WTC11 (cell line): ENCODE data around the gene EDN3. TPM values are rescaled to one million over a fixed set of nuclear protein-coding genes. Genes with fewer than 3 reads are reported as not detected.

Experiments
- ATAC-seq: fragments of 200-7000 bp; cut with Tn5 transposase; 2 replicates; pipeline ENCODE4 v1.10.0; 2021; ENCODE audit warnings: mild to moderate bottlenecking, moderate library complexity
- CTCF ChIA-PET: fragments of 300-600 bp; sonication (Branson Sonifier 250); formaldehyde crosslinking; loops from one replicate; lab custom pipeline; 2021; ENCODE audit warnings: antibody characterized with exemption; lab: Charles Lee
- POLR2A ChIA-PET: fragments of 350-600 bp; sonication (Branson Sonifier 250); formaldehyde crosslinking; loops from one replicate; lab custom pipeline; 2021; ENCODE audit warnings: antibody characterized with exemption; lab: Charles Lee
- DNase-seq: peaks from one replicate; pipeline ENCODE4 v3.0.0; 2021; ENCODE audit warnings: low spot score
- H3K27ac Mint-ChIP-seq: 2 replicates; pipeline ENCODE4 v1.8.0; 2021; ENCODE audit warnings: mixed read lengths
- H3K27me3 Mint-ChIP-seq: 2 replicates; pipeline ENCODE4 v1.8.0; 2021; ENCODE audit warnings: low read depth, mild to moderate bottlenecking, moderate library complexity, mixed read lengths
- H3K36me3 Mint-ChIP-seq: 2 replicates; pipeline ENCODE4 v1.8.0; 2021; ENCODE audit warnings: mixed read lengths
- H3K4me1 Mint-ChIP-seq: 2 replicates; pipeline ENCODE4 v1.8.0; 2022; ENCODE audit warnings: mixed read lengths
- H3K4me3 Mint-ChIP-seq: 2 replicates; pipeline ENCODE4 v1.8.0; 2021; ENCODE audit warnings: mild to moderate bottlenecking, moderate library complexity, mixed read lengths
- H3K9me3 Mint-ChIP-seq: 2 replicates; pipeline ENCODE4 v1.8.0; 2021; ENCODE audit warnings: mixed read lengths
- AFF4 ChIP-seq: sonication (generic); formaldehyde crosslinking; IDR thresholded peaks from 2 replicates; pipeline ENCODE4 v1.8.1; 2023; ENCODE audit warnings: mild to moderate bottlenecking, missing genetic modification reagents, borderline replicate concordance
- ATF1 ChIP-seq: sonication (generic); formaldehyde crosslinking; IDR thresholded peaks from 2 replicates; pipeline ENCODE4 v1.8.1; 2023; ENCODE audit warnings: mild to moderate bottlenecking, moderate library complexity, missing genetic modification reagents
- ATF3 ChIP-seq: sonication (generic); formaldehyde crosslinking; conservative IDR thresholded peaks from 2 replicates; pipeline ENCODE4 v1.8.1; 2022; ENCODE audit warnings: mild to moderate bottlenecking, missing genetic modification reagents
- ATF6 ChIP-seq: sonication (generic); formaldehyde crosslinking; IDR thresholded peaks from 2 replicates; pipeline ENCODE4 v1.8.1; 2023; ENCODE audit warnings: mild to moderate bottlenecking, missing genetic modification reagents
- CREM ChIP-seq: sonication (generic); formaldehyde crosslinking; IDR thresholded peaks from 2 replicates; pipeline ENCODE4 v1.8.1; 2022; ENCODE audit warnings: mild to moderate bottlenecking, missing genetic modification reagents, moderate library complexity
- E2F4 ChIP-seq: sonication (generic); formaldehyde crosslinking; IDR thresholded peaks from 2 replicates; pipeline ENCODE4 v1.8.1; 2022; ENCODE audit warnings: low read depth, mild to moderate bottlenecking, moderate library complexity, missing genetic modification reagents, borderline replicate concordance
- HMGA2 ChIP-seq: fragments of 250-450 bp; sonication (Bioruptor Pico); IDR thresholded peaks from 2 replicates; pipeline ENCODE4 v1.4.0; 2021; ENCODE audit warnings: mild to moderate bottlenecking, moderate library complexity
- PRDM15 ChIP-seq: sonication (generic); formaldehyde crosslinking; IDR thresholded peaks from 2 replicates; pipeline ENCODE4 v1.8.0; 2022; ENCODE audit warnings: missing genetic modification reagents
- PRRX2 ChIP-seq: fragments of 250-450 bp; sonication (Bioruptor Pico); IDR thresholded peaks from 2 replicates; pipeline ENCODE4 v1.8.0; 2021; ENCODE audit warnings: mild to moderate bottlenecking
- SMAD3 ChIP-seq: sonication (generic); formaldehyde crosslinking; IDR thresholded peaks from 2 replicates; pipeline ENCODE4 v1.8.0; 2022; ENCODE audit warnings: missing genetic modification reagents, mild to moderate bottlenecking, borderline replicate concordance
- SOX15 ChIP-seq: fragments of 250-450 bp; sonication (Bioruptor Pico); IDR thresholded peaks from 2 replicates; pipeline ENCODE4 v1.9.0; 2021; ENCODE audit warnings: mild to moderate bottlenecking
- TCF7 ChIP-seq: sonication (generic); formaldehyde crosslinking; IDR thresholded peaks from 2 replicates; pipeline ENCODE4 v1.8.0; 2022; ENCODE audit warnings: mild to moderate bottlenecking, low read depth, missing genetic modification reagents, moderate library complexity
- ZNF121 ChIP-seq: sonication (generic); formaldehyde crosslinking; IDR thresholded peaks from 2 replicates; pipeline ENCODE4 v1.8.0; 2023; ENCODE audit warnings: missing genetic modification reagents
- ZNF317 ChIP-seq: sonication (generic); formaldehyde crosslinking; IDR thresholded peaks from 2 replicates; pipeline ENCODE4 v1.8.1; 2023; ENCODE audit warnings: low read depth, mild to moderate bottlenecking, moderate library complexity, missing genetic modification reagents, borderline replicate concordance
- ZNF425 ChIP-seq: fragments of 250-450 bp; sonication (Bioruptor Pico); conservative IDR thresholded peaks from 2 replicates; pipeline ENCODE4 v1.9.0; 2021; ENCODE audit warnings: mild to moderate bottlenecking
- ZNF671 ChIP-seq: fragments of 250-450 bp; sonication (Bioruptor Pico); IDR thresholded peaks from 2 replicates; pipeline ENCODE4 v1.8.0; 2021; ENCODE audit warnings: mild to moderate bottlenecking
- ZSCAN18 ChIP-seq: fragments of 250-450 bp; sonication (Bioruptor Pico); IDR thresholded peaks from 2 replicates; pipeline ENCODE4 v2.1.2; 2022; ENCODE audit warnings: mild to moderate bottlenecking, moderate library complexity
- total RNA-seq: library from RNA; stranded (reverse); gene quantifications from 3 replicates; pipeline ENCODE4 v1.2.3, GENCODE V29; 2021

EDN3 gene
- total RNA-seq, 1 experiment from 2014 or later, result 0.13 TPM

- no peak overlapping the region for H3K27ac Mint-ChIP-seq
- no peak for DNase-seq
- TF ChIP-seq PRDM15 (CRISPR knock-in tag), result no peak
- no peak for TF ChIP-seq PRRX2
- TF ChIP-seq ATF6, result no peak
- TF ChIP-seq CREM (CRISPR knock-in tag), result no peak
- TF ChIP-seq SMAD3 (CRISPR knock-in tag), result no peak
- TF ChIP-seq ZNF121 (CRISPR knock-in tag), result no peak
- no peak for TF ChIP-seq TCF7 (CRISPR knock-in tag)
- no peak for TF ChIP-seq ZNF425 (CRISPR knock-in tag)
- no peak for TF ChIP-seq AFF4 (CRISPR knock-in tag)
- no peak for TF ChIP-seq ATF1 (CRISPR knock-in tag)
- TF ChIP-seq ZSCAN18 (CRISPR knock-in tag), result no peak
- TF ChIP-seq HMGA2 (CRISPR knock-in tag), result no peak
- no peak for TF ChIP-seq SOX15 (CRISPR knock-in tag)
- no peak for TF ChIP-seq E2F4 (CRISPR knock-in tag)
- TF ChIP-seq ZNF317, result no peak
- no peak for TF ChIP-seq ZNF671 (CRISPR knock-in tag)
- TF ChIP-seq ATF3, result no peak
- TF ChIP-seq, all 79 proteins: peak for 0
- ChIA-PET POLR2A (no interaction called here), CTCF (no interaction called here)
- ATAC-seq, result no peak
- Mint-ChIP-seq H3K27me3 (peaks cover 8% of the 10 kb centered on the region; the same call in 1 of the 2 replicates), H3K9me3 (no peaks in the 10 kb centered on the region), H3K36me3 (no peaks in the 10 kb centered on the region), H3K4me3 (no peak overlapping the region), H3K4me1 (no peaks in the 10 kb centered on the region)
Observed at GRCh38 chr20:59351157-59352040, 51.0 kb downstream of the EDN3 start.
